Stimulated activated CD4-positive, alpha-beta T cell treated with anti-CD3 and anti-CD28 coated beads, Interleukin-15, amount 100 ng/mL, for 24 hours (primary cell): Measurements from ENCODE around the gene NPW.
"Not testable (repeated sequence)": the region's sequence is repeated elsewhere in the genome, so short reads cannot be mapped to it uniquely, and the experiment has no call there.

Experiments
- DNase-seq: peaks from one replicate; pipeline ENCODE4 v3.0.0-alpha.2; 2020

Gene NPW

DNA sequence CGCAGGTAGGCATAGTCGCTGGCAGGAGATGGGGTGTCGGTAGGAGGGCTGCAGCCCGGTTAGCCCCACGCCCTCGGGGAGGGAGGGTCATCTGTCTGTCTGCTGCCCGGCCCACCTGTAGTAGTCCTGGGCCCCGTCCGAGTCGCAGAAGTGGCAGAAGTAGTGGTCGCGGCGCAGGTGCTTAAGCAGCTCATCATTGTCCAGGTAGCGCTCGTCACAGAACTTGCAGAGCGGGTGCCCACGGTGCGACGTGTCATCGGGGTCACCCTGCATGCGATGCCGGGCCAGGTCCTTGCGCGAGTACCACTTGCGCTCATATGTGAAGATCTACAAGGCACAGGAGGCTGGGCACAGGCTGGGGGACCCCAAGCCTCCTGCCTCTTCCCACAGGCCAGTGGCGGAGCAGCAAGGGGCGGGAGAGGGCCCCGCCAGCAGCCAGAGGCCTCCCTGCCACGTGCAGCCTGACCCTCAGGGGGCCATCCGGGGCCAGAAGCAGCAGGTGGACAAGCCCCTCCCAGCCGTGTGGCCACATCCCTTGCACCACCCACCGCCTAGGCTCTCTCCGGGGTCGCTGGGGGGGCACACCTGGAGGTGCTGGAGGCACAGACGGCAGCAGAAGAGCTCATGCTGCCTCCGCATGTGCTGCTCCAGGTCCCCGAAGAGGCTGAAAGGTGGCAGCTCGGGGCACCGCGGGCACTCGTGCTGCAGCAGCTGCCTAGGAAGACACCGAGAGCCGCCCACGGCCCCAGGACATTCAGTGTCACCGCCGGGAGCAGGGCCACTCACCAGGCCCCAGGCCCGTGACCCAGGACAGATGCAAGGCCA lies 17.0 kb upstream of the NPW start:
- no peak for DNase-seq

DNA sequence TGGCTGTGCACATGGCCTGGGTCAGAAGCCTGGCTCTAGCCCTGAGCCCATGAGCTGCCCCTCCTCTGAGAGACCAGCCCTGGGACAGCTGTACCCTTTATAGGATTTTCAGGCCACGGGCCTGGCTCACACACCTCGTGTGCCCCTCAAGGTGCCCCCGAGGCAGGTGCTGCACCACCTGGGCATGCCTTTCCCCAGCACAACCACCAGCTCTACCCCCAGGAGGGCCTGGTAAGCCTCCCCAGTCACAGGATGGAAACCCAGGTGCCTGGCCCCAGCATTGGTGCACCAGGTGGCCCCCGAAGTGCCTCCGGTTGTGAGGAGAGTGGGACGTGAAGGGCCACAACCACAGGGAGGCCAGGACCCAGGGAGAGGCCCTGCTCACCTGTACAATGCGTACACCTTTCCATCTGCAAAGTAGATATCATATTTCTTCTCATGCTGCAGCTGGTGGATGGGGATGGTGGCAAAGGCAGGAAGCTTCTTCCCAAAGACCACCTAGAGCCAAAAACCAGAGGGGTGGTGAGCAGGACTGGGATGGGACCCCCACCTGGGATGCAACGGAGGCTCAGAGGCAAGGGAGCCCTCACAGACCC lies 16.3 kb upstream of the NPW start:
- DNase-seq, result no peak

DNA sequence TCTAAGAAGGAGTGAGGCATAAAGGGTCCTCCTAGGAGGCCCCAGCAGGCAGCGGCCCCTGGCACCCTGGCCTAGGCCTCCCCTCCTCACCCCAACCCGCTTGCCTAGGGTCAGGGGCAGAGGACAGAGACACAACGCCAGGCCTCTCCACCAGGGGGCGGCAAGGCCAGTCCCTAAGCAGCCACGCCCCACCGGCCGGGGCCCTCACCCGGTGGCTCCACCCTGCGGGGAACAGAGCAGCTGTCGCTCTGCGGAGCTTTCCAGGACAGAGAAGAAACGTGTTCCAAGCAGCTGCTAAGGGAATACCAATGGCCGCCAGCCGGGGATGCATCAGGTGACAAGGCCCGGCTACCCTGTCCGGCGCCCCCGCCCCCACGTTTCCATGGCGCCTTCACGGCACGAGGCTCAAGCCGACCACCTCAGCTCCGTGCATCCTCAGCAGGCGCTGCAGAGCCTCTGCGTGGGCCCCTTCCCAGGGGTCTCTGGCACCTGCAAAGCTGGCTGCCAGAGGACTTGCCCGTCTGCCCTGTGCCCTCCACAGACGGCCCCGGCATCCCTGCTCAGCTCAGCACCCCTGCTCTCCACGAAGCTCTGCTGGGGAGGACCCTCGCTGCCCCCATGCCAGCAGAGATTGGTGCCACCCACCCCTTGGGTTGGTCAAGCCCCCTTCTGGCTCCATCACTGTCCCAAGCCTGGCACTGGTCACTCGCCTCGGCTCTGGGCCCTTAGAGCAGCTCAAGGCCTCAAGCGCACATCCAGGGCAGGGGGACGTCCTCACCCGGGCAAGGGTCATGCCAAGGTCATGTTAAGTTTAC lies 15.6 kb upstream of the NPW start:
- DNase-seq, result peak; percentile 95

DNA sequence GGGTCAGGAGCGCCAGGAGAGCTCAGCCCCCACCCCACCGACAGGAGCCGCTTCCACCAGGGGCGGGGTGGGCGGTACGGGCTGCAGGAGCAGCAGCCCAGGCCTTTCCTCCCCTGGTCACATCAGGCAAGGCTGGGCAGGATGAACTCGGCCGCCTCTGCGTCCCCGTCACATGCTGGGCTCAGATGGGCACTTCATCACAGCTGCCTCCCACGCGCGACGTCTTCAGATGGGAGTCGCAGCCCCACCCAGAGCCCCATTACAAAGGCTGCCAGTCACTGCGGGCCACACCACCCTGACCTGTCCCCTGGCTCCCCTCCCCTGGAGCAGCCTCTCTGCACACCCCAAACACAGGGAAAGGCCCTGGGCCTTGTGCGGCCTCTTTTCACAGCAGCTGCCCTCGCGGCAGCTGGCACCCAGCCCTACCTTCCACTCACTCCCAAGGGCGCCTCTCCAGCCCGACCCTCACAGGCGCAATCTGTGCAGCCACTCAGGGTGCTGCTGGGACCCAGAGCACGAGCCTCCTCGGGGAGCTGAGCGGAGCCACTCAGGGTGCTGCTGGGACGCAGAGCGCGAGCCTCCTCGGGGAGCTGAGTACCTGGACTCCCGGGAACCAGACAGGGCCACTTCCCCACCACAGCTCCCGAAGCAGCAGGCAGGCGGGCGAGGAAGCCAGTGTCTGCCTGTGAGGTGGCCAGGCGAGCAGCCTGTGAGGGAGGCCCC lies 14.6 kb upstream of the NPW start:
- DNase-seq, result no peak

DNA sequence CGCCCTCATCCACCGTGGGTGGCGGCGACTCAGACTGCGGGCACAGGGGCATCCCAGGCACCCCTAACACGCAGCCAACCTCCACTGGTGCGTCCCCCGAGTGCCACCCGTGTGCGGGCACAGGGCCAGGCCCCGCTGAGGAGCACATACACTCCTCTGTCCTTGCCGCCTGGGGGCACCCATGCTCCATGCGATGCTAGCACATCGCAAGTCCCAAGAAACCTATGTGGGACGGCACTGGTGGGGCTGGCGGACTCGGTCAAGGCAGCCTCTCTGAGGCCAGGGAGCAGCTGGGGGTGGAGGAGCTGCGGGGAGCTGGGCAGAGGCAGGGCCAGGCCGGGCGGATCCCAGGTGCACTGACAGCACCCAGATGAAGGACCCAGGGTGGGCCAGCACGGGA lies 13.9 kb upstream of the NPW start:
- DNase-seq, result no peak

DNA sequence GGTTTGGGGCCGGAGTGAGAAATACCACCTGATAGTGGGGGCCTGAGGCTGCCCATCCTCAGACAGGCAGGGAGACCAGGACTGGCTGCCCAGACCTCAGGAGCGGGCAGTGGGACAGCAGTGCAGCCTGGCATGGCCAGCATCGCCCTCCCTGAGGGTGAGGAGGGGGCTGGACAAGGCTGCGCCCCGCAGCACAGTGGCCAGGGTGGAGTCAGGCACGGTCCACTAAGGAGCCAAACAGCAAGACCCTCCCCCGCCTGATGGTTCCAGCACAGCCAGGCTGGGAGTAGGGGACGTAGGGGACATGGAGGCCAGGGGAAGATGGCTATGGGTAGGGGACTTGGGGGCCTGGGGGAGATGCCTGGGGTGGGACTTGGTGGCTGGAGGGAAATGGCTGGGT lies 13.3 kb upstream of the NPW start:
- DNase-seq, result no peak

DNA sequence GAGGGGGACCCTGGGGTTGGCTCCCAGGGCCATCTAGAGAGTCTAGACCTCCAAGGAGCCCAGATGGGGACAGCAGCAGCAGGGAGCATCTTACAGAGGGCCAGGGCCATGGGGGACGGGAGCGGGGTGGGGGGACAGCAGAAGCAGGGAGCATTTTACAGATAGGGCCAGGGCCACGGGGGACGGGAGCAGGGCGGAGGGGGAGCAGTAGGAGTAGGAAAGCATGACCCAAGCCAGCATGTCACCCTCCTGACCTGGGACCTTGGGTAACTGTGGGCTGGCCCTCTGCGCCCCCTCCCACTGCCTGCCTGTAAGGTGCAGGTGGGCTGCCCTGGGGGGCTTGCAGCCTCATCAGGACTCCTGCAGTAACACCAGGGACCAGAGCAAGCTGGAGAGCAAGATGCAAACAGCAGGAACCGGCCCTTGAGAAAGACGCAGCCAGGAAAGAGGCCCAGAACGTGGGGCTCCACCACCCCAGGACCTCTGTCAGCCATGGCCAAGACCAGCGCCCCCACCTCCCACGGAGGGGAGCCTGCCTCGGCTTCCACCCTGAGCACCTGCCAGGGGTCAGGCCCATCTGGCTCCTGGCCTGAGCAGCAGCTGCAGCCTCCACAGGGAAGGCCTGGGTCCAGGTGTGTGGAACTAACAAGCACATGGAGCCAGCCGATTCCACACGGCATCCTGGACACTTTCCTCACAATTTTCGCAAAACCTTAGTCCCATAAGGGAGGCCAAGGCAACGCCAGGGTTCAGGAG lies 12.3 kb upstream of the NPW start:
- DNase-seq, result no peak

DNA sequence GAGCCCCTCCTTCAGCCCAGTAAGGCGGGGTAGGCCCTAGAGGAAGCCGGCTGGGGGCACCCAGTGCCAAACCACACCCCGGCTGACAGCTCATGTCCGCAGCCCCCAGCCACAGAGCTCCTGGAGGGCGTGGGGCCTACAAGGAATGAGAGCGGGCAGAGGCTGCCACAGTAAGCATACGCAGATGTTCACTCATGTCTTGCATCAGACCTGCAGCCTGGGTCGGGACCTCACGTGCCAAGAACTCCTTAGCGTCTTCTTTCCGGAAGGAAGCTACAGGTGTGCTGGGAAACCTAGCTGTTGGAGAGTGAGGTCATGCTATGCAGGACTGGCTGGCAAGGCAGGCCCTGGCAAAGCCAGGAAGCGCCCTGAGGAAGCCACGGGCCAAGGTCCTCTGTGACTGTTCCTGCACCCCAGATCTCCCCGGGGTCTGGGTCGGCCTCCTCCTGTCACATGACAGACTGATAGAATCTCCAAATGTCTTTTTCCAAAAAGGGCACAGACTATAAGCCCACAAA lies 11.5 kb upstream of the NPW start:
- DNase-seq, result no peak

DNA sequence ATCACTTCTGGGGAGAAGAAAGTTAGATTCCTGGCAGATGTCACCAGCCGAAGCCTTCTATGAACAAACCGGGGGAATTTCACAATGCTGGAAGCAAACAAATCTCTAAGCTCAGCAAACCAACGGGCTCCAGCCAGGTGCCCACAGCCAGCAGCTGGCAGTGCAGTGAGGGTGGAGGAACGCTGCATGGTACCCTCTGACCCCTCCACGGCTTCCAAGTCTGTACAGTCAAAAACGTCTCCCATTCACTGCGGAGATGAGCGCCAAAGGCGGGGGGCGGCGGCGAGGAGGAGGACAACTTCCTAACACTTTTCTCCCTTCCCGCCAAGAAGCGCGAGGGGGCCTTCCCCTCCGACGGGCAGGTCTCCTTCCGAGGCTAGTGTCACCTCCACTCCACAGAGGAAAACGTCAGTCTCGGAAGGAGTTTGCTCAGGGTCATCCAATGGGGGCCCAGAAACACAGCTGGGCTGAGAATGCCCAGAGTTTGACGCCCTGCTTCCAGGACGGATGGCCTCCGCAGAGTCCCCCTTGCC lies 10.9 kb upstream of the NPW start:
- DNase-seq, result peak; percentile 65

DNA sequence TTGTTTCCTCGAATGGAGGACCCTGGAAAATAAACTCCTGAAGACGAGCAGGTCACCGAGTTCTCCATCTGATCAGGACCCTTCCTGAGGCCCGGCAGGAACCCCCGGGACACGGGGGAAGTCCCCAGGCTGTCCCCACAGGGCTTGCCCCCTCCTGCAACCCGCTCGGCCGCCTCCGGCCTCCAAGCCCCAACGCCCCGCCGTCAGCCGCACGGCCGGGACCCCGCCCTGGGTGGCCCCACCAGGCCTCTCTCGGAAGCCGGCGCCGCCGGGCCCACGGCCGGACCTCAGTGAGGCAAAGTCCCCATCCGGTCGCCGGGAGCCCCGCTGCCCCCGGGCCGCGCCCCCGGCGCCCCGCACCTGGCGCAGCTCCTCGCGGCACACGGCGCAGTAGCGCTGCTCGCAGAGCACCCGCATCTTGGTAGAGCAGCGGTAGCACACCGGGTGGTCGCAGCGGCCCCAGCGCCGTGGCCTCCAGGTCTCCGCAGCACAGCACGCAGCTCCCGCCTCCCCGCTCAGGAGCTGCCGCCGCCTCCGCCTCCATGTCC lies 10.3 kb upstream of the NPW start:
- no peak for DNase-seq

DNA sequence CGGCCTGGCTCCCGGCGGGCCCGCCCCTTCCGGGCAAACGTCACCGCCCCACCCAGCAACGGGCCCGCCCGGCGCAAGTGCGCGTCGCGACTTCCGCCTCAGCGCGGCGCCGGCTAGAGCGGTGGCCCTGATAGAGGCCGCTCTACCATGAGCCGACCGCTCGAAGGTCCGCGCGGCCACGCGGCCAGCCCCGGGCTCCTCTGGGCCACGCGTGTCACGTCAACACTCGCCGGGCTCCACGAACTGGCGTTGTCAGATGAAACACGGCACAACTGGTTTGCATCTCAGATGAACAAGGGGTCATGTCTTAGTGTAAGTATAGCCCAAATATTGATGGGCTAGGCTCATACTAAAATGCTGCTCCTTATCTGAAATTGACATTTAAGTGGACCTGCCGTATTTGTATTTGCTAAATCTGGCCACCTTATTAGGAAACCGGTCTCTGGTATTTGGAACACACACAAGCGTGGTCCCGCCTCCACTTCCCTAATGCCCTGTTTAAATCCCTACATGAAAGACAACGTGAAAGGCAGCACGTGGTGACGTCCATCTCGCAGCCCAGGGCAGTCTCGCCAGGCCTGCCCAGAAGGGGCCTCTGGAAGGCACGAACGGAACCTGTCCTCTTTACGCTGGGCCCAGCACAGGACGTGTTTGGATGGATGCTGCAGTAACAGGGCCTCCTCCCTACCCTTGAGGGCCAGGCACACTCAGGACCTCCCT lies 9.6 kb upstream of the NPW start, which contains the start of gene ZNF598:
ZNF598 (minus strand) TSS at position 31 of the 720 bp plus-strand sequence.
- DNase-seq, result peak; percentile 86

DNA sequence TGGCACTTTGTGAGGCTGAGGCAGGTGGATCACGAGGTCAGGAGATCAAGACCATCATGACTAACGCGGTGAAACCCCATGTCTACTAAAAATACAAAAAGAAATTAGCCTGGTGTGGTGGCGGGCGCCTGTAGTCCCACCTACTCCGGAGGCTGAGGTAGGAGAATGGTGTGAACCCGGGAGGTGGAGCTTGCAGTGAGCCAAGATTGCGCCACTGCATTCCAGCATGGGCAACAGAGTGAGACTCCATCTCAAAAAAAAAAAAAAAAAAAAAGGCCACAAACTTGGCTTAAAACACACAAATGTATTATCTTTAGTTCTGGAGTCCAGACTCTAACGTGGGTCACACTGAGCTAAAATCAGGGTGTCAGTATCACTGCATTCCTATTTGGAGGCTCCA lies 7.9 kb upstream of the NPW start:
- DNase-seq, result not testable (repeated sequence)

DNA sequence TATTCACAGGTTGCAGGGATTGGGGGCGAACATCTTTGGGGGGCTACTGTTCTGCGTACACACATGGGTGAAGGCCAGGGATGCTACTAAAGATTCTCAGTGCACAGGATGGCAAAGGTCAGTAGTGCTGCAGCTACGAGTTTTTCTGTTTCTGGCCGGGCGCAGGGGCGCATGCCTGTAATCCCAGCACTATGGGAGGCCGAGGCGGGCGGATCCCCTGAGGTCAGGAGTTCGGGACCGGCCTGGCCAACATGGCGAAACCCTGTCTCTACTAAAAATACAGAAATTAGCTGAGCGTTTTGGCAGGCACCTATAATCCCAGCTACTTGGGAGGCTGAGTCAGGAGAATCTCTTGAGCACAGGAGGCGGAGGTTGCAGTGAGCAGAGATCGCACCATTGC lies 6.1 kb upstream of the NPW start:
- no peak for DNase-seq

DNA sequence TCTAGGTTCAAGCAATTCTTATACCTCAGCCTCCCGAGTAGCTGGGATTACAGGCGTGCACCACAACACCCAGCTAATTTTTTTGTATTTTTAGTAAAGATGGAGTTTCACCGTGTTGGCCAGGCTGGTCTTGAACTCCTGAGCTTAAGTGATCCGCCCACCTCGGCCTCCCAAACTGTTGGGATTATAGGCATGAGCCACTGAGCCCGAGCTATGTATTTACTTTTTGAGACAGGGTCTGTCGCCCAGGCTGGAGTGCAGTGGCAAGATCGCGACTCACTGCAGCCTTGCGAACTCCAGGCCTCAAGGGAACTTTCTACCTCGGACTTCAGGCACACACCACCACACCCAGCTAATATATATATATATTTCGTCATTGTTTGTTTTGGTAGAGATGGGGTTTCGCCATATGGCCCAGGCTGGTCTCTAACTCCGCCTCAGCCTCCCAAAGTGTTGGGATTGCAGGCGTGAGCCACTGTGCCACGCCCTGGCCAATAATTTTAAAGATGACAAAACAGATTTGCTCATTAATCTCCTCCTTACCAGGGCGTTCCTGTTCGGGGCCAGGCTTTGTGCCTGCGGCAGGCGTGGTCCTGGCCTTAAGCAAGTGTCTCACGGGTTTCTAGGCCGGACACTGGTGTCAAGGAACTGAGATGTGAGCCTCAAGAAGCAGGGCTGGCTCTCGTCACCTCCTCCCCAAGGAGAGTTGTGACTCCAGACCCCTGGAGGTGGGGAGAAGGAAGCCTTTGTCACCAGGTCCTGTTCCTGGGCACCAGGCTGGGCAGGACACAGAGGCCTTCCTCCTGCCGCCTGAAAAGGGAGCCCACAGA lies 4.3 kb upstream of the NPW start:
- no peak for DNase-seq

DNA sequence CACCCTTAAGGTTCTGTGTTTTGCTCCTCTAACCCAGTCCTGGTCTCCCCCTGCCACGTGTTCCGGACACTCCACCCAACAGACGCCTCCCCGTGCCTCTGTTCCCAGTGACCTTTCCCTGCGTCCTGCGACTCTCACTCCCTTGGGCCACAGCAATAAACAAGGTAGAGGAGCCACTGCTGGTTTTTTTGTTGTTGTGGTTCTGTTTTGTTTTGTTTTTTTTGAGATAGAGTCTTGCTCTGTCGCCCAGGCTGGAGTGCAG lies 3.7 kb upstream of the NPW start:
- no peak for DNase-seq

DNA sequence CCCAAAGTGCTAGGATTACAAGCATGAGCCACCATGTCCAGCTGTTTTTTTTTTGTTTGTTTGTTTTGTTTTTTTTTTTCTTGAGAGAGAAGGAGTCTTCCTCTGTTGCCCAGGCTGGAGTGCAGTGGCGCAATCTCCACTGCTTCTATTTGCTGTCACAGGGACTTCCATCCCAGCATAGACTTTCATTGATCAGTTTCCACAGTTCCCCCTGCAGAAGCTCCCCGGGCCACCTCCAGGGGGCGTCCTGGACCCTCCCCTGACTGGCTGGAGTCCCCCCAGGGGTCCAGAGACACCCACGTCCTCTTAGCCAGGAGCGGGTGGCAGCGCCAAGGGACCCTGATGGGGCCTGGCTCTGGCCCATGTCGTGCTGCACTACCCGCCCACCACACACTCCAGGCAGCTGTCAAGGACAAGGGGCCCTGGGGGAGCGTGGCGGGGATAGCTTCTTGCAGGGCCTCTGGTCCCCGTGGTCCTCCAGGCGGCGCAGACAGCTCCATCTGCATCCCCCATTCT lies 3.1 kb upstream of the NPW start:
- no peak for DNase-seq

DNA sequence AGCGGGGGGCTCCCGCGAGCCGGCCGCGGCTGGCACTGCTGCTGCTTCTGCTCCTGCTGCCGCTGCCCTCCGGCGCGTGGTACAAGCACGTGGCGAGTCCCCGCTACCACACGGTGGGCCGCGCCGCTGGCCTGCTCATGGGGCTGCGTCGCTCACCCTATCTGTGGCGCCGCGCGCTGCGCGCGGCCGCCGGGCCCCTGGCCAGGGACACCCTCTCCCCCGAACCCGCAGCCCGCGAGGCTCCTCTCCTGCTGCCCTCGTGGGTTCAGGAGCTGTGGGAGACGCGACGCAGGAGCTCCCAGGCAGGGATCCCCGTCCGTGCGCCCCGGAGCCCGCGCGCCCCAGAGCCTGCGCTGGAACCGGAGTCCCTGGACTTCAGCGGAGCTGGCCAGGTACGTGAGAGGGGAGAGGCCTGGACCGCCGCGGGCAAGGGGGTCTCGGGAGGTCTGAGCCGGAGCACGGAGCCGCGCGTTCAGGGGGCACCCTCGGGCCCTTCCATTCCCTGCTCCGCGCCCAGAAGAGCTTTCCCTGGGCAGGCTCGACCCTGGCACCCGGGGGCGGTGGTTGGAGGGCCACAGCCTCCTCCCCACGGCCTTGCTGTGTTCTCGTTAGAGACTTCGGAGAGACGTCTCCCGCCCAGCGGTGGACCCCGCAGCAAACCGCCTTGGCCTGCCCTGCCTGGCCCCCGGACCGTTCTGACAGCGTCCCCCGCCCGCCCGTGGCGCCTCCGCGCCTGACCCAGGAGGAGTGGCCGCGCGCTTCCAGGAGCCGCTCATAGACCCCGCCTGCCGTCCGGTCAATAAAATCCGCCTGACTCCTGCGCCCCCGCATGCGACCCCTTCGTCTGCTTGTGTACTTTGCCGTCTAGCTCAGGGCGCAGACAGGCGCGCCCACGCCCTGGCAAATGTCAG lies 591 bp downstream of the NPW start:
- no peak for DNase-seq

DNA sequence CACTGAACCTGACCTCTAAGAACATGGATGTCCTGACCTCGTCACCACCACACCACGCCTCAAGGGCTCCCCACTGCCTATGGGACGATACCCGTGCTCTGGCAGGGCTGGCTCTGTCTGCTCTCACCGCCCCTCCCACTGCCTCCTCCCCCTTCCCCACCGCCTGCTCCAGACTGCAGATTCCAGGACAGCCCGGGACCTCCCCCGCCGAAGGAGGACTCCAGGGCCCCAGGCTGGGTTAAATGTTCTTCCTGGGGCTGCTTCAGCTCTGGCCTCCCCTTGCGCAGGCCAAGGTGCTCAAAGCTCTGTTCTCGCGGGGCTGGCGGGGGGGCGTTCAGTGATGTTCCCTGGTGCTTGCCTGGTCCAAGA lies 3.1 kb downstream of the NPW start:
- DNase-seq, result peak; percentile 57
